SHP77 treated with DMSO at 0.1 percent for 48 hours (cell line): ENCODE results near the gene CPA4.
A peak's percentile ranks its signal among the peaks of the same experiment; 100 is the strongest.

Experiments used
- DNase-seq: peaks from one replicate; lab custom pipeline; 2025; lab: John Stamatoyannopoulos, UW

Gene CPA4

GRCh38 chr7:130275826-130276297 lies 17.1 kb upstream of the CPA4 start:
- DNase-seq = no peak

GRCh38 chr7:130276796-130277762 lies 15.9 kb upstream of the CPA4 start:
- no peak for DNase-seq

- DNase-seq = peak; percentile 26
Observed at GRCh38 chr7:130277763-130278643, 15.0 kb upstream of the CPA4 start.

GRCh38 chr7:130278860-130279259 lies 14.1 kb upstream of the CPA4 start:
- no peak for DNase-seq

- DNase-seq = no peak
Observed at GRCh38 chr7:130279286-130279685, 13.7 kb upstream of the CPA4 start.

- no peak for DNase-seq
Observed at GRCh38 chr7:130279906-130280305, 13.1 kb upstream of the CPA4 start.

- no peak for DNase-seq
Observed at GRCh38 chr7:130281260-130281659, 11.7 kb upstream of the CPA4 start.

- no peak for DNase-seq
Observed at GRCh38 chr7:130286881-130287280, 6.1 kb upstream of the CPA4 start.

GRCh38 chr7:130288168-130288567 lies 4.8 kb upstream of the CPA4 start:
- no peak for DNase-seq

GRCh38 chr7:130288829-130289228 lies 4.1 kb upstream of the CPA4 start:
- no peak for DNase-seq

- DNase-seq = no peak
Observed at GRCh38 chr7:130289478-130289877, 3.5 kb upstream of the CPA4 start.

- no peak for DNase-seq
Observed at GRCh38 chr7:130290745-130291144, 2.2 kb upstream of the CPA4 start.

- no peak for DNase-seq
Observed at GRCh38 chr7:130293521-130293920, 560 bp downstream of the CPA4 start.

- no peak for DNase-seq
Observed at GRCh38 chr7:130294314-130294713, 1.4 kb downstream of the CPA4 start.

GRCh38 chr7:130296221-130296951 lies 3.4 kb downstream of the CPA4 start:
- DNase-seq = no peak

- no peak for DNase-seq
Observed at GRCh38 chr7:130297628-130298543, 4.9 kb downstream of the CPA4 start.

- DNase-seq = no peak
Observed at GRCh38 chr7:130298544-130299326, 5.8 kb downstream of the CPA4 start.

GRCh38 chr7:130299866-130300265 lies 6.9 kb downstream of the CPA4 start:
- DNase-seq = no peak

GRCh38 chr7:130301501-130302020 lies 8.6 kb downstream of the CPA4 start:
- no peak for DNase-seq

GRCh38 chr7:130302649-130303048 lies 9.7 kb downstream of the CPA4 start:
- DNase-seq = no peak
